ENCODE results near the gene TRAF3.

Gene TRAF3

DNA sequence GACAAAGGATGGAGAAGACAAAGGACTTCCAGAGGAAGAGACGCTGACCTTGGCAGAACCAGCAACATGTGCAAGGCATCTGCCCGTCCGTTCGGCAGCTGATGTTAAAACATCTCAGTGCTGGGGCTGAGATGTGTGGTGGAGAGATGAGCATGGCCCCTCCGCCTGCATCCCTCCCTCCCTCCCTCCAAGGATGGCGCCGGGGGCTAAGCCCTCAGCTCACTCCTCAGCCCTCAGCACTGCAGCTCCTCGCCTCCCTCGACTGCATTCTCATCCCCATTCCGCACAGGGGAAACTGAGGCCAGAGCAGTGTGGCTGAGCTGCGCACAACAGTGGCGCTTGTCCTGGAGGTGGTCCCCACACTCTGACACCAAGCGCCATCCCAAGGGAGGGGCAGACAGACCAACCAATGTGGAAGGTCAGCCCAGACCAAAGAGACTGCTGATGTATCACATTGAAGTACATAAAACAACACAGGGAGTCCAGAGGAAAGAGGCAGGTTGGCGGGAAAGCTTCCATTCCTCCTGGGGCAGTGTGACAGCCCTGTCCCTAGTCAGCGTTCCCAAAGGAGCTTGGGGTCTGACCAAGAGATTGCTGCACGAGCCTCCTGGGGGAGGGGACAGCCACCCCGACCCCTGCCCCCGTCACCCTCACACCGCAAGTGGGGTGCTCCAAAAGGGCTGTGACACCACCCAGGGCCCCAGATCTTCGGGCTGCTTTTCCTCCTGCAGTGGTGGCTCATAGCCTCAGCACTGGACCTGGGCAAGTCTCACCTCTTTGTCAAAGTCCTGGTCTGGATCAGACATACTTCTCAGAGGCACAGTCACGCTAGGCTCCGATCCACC is 160.3 kb downstream of the TRAF3 start:
- Histone ChIP-seq H3K4me1 (ENCODE audit: insufficient read depth, insufficient read length) (no peaks in the 10 kb centered on the region), H3K9ac (ENCODE audit: insufficient read length, low read depth) (no peak overlapping the region), H3K9me3 (ENCODE audit: insufficient read depth, low read length) (no peaks in the 10 kb centered on the region), H3K36me3 (ENCODE audit: insufficient read depth, insufficient read length, low read length) (peaks cover 53% of the 10 kb centered on the region), H3K4me3 (ENCODE audit: insufficient read length, low read depth) (no peak overlapping the region), H3K27me3 (ENCODE audit: insufficient read depth, insufficient read length) (no peaks in the 10 kb centered on the region)
- no peak for DNase-seq (ENCODE audit: low read depth, low spot score)
- no peak for TF ChIP-seq ZNF274 (IDR thresholded peaks at IDR 0.05; ENCODE audit: low read depth, low read length)
- TF ChIP-seq YY1 (IDR thresholded peaks at IDR 0.05; ENCODE audit: insufficient read depth, insufficient read length): no peak
- no peak for TF ChIP-seq SUZ12 (IDR thresholded peaks at IDR 0.05; ENCODE audit: extremely low read depth, insufficient read depth, insufficient read length)

DNA sequence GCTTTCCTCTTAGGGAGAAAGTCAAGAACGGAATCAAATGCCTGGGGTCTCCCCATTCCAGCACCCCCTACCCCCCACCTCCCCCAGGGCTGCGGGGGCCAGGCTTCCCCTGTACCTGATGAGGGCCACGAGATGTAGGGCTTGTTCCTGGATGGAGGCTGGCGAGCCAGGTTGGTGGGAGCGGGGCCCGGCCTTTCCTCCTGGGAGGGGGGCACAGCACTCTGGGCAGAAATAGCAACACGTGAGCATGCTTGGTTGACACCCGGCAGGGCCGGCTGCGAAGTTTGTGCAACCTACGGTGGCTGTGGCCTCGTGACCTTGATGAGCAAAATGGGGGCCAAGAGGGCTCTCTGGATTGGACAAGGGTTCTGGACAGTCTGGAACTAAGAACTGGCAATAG is 160.9 kb downstream of the TRAF3 start:
- H3K36me3 ChIP-seq (ENCODE audit: insufficient read depth, insufficient read length, low read length): peaks cover 52% of the 10 kb centered on the region
- no peak for DNase-seq (ENCODE audit: low read depth, low spot score)
- no peaks in the 10 kb centered on the region for H3K4me1 ChIP-seq (ENCODE audit: insufficient read depth, insufficient read length)
- TF ChIP-seq SUZ12 (IDR thresholded peaks at IDR 0.05; ENCODE audit: extremely low read depth, insufficient read depth, insufficient read length) (no peak), YY1 (IDR thresholded peaks at IDR 0.05; ENCODE audit: insufficient read depth, insufficient read length) (no peak), ZNF274 (IDR thresholded peaks at IDR 0.05; ENCODE audit: low read depth, low read length) (no peak)
- no peak overlapping the region for H3K4me3 ChIP-seq (ENCODE audit: insufficient read length, low read depth)
- no peaks in the 10 kb centered on the region for H3K9me3 ChIP-seq (ENCODE audit: insufficient read depth, low read length)
- H3K9ac ChIP-seq (ENCODE audit: insufficient read length, low read depth): no peak overlapping the region
- no peaks in the 10 kb centered on the region for H3K27me3 ChIP-seq (ENCODE audit: insufficient read depth, insufficient read length)

DNA sequence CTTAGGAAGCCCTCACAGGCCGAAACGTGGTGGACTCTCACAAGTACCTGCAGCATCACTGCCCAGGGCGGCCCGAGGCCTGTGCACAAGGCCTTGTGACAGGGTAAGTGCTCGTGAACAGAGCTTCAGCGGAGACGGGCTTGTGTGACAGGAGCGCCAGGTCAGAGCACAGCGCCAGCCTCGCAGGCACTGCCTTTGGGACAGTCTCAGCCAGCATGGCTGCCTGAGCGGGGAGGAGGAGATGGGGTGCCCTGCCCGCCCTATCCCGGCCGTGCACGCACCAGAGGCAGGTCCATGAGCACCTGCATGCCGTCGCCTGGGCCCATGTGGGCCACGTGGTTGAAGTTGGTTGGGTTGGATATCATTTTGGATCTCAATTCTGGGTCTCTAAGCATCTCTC is 162.1 kb downstream of the TRAF3 start:
- TF ChIP-seq SUZ12 (IDR thresholded peaks at IDR 0.05; ENCODE audit: extremely low read depth, insufficient read depth, insufficient read length): no peak
- TF ChIP-seq ZNF274 (IDR thresholded peaks at IDR 0.05; ENCODE audit: low read depth, low read length): no peak
- no peak for TF ChIP-seq YY1 (IDR thresholded peaks at IDR 0.05; ENCODE audit: insufficient read depth, insufficient read length)
- peaks cover 55% of the 10 kb centered on the region for H3K36me3 ChIP-seq (ENCODE audit: insufficient read depth, insufficient read length, low read length)

GRCh38 chr14:102939820-102940561 is 162.7 kb downstream of the TRAF3 start:
- Histone ChIP-seq H3K4me3 (ENCODE audit: insufficient read length, low read depth) (no peak overlapping the region), H3K36me3 (ENCODE audit: insufficient read depth, insufficient read length, low read length) (peaks cover 62% of the 10 kb centered on the region), H3K9me3 (ENCODE audit: insufficient read depth, low read length) (no peaks in the 10 kb centered on the region), H3K4me1 (ENCODE audit: insufficient read depth, insufficient read length) (no peaks in the 10 kb centered on the region), H3K27me3 (ENCODE audit: insufficient read depth, insufficient read length) (no peaks in the 10 kb centered on the region), H3K9ac (ENCODE audit: insufficient read length, low read depth) (no peak overlapping the region)
- no peak for TF ChIP-seq SUZ12 (IDR thresholded peaks at IDR 0.05; ENCODE audit: extremely low read depth, insufficient read depth, insufficient read length)
- TF ChIP-seq YY1 (IDR thresholded peaks at IDR 0.05; ENCODE audit: insufficient read depth, insufficient read length): no peak
- TF ChIP-seq ZNF274 (IDR thresholded peaks at IDR 0.05; ENCODE audit: low read depth, low read length): no peak
- no peak for DNase-seq (ENCODE audit: low read depth, low spot score)

More for the DNA sequence above, 162.1 kb downstream of the TRAF3 start:
- H3K4me3 ChIP-seq (ENCODE audit: insufficient read length, low read depth): no peak overlapping the region
- no peak for DNase-seq (ENCODE audit: low read depth, low spot score)
- no peaks in the 10 kb centered on the region for H3K27me3 ChIP-seq (ENCODE audit: insufficient read depth, insufficient read length)
- H3K9me3 ChIP-seq (ENCODE audit: insufficient read depth, low read length): no peaks in the 10 kb centered on the region
- H3K4me1 ChIP-seq (ENCODE audit: insufficient read depth, insufficient read length): no peaks in the 10 kb centered on the region
- no peak overlapping the region for H3K9ac ChIP-seq (ENCODE audit: insufficient read length, low read depth)

DNA sequence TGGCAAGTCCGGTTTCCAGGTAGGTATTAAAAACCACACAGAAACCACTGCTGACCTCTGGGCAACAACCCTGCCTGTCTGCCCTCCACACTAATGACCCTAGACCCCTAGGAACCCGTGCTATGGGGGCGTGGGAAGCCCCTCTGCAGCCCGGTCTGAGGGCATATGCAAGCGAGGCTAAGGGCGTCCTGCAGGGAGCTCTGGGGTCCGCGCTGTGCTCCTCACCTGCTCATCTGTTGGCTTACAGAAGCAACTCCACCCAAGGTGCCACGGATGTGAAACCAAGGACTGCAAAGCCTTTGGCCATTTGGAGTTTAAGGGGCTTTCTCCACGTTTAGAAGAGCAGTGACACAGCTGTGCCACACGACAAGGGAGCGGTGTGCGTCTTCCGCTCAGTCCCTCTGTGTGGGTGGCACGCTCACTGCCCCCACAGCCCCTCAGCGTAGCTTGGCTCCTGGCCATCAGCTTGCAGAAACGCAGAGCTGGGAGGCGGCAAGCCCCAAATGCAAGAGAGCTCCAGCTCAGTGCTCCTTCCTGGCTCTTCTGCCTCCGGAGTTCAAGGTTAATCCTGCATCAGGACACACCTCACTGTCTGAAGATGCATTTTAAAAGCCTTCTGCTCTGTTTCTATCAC is 163.6 kb downstream of the TRAF3 start:
- TF ChIP-seq SUZ12 (IDR thresholded peaks at IDR 0.05; ENCODE audit: extremely low read depth, insufficient read depth, insufficient read length) (no peak), ZNF274 (IDR thresholded peaks at IDR 0.05; ENCODE audit: low read depth, low read length) (no peak), YY1 (IDR thresholded peaks at IDR 0.05; ENCODE audit: insufficient read depth, insufficient read length) (no peak)
- DNase-seq (ENCODE audit: low read depth, low spot score): no peak
- H3K9ac ChIP-seq (ENCODE audit: insufficient read length, low read depth): no peak overlapping the region
- H3K4me3 ChIP-seq (ENCODE audit: insufficient read length, low read depth): no peak overlapping the region
- H3K36me3 ChIP-seq (ENCODE audit: insufficient read depth, insufficient read length, low read length): peaks cover 69% of the 10 kb centered on the region
- H3K27me3 ChIP-seq (ENCODE audit: insufficient read depth, insufficient read length): no peaks in the 10 kb centered on the region
- H3K4me1 ChIP-seq (ENCODE audit: insufficient read depth, insufficient read length): no peaks in the 10 kb centered on the region
- no peaks in the 10 kb centered on the region for H3K9me3 ChIP-seq (ENCODE audit: insufficient read depth, low read length)

DNA sequence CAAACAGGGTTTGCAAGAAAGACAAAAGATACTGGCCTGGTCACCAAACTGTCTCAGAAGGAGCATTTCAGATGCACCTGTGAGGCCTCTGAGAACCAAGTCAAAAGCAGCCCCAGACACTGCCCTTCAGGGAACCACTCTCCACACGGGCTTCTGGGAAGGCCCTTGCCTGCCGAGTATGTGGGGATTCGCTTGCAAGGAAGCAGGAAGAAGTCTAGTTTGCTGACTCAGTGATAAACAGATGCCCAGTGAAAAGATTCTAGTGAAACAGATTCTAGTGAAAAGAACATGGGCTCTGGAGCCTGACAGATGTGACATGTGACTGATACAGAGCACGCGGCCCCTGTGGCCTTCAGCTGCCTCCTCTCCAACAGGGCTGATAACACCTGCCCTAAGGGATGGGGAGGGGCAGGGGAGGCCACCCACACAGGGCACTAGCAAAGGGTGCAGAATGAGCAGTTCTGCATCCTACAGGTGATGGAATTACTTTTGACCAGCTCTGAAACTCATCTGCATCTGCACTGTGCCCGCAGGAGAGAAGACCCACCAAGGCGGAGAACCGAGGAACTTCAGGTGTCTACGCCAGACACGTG is 164.3 kb downstream of the TRAF3 start:
- H3K9ac ChIP-seq (ENCODE audit: insufficient read length, low read depth): no peak overlapping the region
- H3K27me3 ChIP-seq (ENCODE audit: insufficient read depth, insufficient read length): no peaks in the 10 kb centered on the region
- H3K4me3 ChIP-seq (ENCODE audit: insufficient read length, low read depth): no peak overlapping the region
- H3K9me3 ChIP-seq (ENCODE audit: insufficient read depth, low read length): no peaks in the 10 kb centered on the region
- H3K36me3 ChIP-seq (ENCODE audit: insufficient read depth, insufficient read length, low read length): peaks cover 73% of the 10 kb centered on the region
- TF ChIP-seq ZNF274 (IDR thresholded peaks at IDR 0.05; ENCODE audit: low read depth, low read length): no peak
- H3K4me1 ChIP-seq (ENCODE audit: insufficient read depth, insufficient read length): no peaks in the 10 kb centered on the region
- no peak for DNase-seq (ENCODE audit: low read depth, low spot score)

Measured in NT2/D1 (cell line).